LNCAP (cell line): Measurements from ENCODE around the gene GOLGA2.

Experiments
- CTCF ChIP-seq: fragments of 450-650 bp; IDR thresholded peaks from 2 replicates; pipeline ENCODE4 v1.5.1; 2017; ENCODE audit warnings: mild to moderate bottlenecking

Gene GOLGA2

GRCh38 chr9:128252317-128253139 is 23.3 kb downstream of the GOLGA2 start:
- no peak for TF ChIP-seq CTCF

DNA sequence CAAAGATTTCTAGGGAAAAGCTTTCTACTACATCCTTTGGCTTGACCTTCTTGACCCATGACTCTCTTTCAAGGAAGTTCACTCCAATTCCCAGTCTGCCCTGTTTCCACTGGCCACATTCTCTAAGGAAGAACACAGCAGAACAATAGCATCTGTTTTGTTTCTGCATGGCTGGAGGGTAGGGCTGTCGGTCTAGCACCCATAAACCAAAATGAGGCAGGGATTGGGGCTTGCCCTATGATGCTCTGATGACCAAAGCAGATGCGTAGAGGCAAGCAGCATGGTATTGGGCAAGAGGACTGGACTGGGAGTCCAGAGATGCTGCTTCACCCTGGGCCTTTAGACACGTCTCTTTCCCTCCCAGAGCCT is 24.1 kb downstream of the GOLGA2 start:
- no peak for TF ChIP-seq CTCF

GRCh38 chr9:128250839-128251731 is 24.7 kb downstream of the GOLGA2 start:
- TF ChIP-seq CTCF: no peak

DNA sequence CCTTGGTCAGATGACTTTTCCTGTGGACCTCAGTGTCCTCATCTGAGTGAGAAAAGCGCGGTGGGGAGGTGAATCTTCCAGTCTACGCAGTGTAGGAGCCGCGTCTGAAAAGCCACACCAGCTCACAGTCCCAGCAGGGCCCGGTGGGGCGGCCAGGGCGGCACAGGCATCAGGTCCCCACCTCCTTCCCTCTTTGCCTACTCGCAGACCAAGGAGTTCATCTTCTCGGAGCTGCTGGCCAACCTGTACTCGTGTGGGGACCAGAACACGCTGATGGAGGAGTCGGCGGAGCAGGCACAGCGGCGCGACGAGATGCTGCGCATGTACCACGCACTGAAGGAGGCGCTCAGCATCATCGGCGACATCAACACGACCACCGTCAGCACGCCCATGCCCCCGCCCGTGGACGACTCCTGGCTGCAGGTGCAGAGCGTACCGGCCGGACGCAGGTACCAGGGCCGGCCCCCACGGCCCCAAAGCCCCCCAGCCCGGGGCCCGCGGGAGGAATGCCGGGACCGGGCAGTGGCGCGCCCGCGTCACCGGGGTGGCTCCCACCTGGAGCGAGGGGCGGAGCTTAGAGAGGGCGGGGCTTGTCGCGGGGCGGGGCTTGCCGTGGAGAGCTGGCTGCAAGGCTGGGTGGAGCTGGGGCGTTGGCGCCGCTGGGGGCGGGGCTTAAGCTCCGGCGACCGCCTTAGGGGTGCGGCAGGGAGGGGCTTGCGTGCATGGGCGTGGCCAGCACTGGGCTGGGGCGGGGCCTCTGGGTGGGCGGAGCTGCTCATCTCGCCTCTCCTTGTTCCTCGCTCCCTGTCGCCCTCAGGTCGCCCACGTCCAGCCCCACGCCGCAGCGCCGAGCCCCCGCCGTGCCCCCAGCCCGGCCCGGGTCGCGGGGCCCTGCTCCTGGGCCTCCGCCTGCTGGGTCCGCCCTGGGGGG is 25.6 kb downstream of the GOLGA2 start:
- TF ChIP-seq CTCF: no peak

- TF ChIP-seq CTCF: no peak
Observed at GRCh38 chr9:128249558-128249907, 26.3 kb downstream of the GOLGA2 start.

- TF ChIP-seq CTCF: no peak
Observed at GRCh38 chr9:128247226-128247803, 28.5 kb downstream of the GOLGA2 start.

GRCh38 chr9:128246471-128246870 is 29.3 kb downstream of the GOLGA2 start:
- no peak for TF ChIP-seq CTCF
